DMS114 treated with DMSO at 0.1 percent for 48 hours (cell line): ENCODE results near the gene CTNNA3.

Experiments used
- DNase-seq: peaks from one replicate; lab custom pipeline; 2025; ENCODE audit not compliant: unreplicated experiment; lab: John Stamatoyannopoulos, UW

Gene CTNNA3

DNA sequence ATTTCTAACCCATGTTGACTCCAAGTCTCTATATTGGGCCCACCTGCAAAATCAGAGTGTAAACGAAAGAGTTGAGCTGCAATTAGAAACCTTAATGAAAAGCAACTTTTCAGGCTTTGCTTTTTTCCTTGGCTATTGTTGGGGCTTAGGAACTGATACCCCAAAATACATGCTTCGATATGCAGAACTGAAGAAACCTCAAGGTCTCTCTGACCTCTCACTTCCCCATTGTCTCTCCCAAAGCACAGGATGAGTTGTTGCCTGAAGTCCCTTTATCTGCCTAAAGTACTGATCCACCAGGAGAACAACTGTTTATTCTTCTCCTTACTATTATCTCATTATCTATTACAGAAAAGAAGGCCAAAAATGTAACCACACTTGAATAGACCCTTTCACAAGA, 1436.2 kb downstream of the CTNNA3 start:
- no peak for DNase-seq

DNA sequence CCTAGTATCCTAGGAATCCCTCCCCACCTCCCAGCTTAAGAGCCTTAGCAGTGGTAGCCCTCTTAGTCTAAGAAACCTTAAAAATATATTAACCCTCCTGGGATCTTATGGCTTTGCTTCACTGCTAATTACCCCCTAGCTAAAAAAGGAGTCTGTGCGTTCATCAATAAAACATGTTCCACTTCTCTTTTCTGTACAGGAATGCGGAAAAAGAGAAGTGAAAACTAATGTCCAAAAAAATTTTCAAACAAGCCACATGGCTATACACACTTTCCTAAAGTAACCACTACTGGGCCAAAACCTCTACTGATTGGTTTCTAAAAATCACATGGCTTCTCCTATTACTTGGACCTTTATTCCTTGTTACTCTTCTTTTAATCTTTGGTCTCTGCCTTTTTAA, 1437.3 kb downstream of the CTNNA3 start:
- no peak for DNase-seq

DNA sequence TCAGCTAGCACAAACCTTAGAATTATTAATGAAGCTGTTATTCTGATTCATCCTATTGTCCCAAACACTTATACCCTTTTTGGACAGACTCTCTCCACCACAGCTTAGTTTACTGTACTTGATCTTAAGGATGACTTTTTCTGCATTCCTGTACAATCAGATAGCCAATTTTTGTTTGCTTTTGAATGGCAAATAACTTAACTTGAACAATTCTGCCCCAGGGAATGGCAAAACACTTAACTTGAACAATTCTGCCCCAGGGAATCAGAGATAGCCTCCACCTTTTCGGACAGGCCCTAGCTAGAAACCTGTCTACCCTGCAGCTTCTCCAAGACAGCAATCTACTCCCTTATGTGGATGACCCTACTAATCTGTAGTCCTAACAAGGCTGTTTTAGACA, 1438.2 kb downstream of the CTNNA3 start:
- DNase-seq = no peak

DNA sequence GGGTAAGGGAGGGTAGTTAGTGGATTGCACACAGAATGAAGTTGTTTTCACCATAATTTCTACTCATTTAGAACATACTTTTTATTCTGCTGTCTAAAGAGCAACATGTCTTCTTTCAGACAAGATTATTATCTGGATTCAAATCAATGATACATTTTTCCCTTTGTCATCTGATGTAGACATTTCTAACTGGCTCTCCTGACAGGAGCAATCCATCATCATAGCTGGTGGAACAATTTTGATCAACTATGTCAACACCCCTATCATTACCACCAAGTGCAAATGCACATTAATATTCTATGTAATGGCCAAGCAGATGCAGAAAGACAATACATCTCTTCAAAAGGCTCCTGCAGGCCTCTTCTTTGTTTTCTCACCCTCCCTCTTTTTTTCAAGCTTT, 1443.0 kb downstream of the CTNNA3 start:
- no peak for DNase-seq

DNA sequence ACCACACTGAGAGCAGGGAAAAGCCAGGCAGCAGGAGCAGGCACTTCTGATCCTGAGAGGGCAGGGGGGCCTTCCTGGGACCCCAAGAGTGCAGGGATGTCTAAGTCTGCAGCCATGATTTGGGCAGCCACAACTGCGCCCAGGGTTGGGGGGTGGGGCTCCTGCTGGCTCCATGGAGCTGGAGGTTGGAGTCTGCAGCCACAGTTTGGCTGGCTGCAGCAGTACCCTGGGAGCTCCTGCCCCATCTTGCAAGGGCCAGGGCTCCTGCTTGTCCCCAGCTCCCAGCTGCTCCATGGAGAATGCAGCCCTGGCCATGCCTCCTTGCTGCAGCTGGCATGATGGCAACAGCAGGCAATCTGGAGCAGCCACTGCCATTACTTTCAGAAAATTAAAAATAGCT, 1449.8 kb downstream of the CTNNA3 start:
- DNase-seq = no peak

DNA sequence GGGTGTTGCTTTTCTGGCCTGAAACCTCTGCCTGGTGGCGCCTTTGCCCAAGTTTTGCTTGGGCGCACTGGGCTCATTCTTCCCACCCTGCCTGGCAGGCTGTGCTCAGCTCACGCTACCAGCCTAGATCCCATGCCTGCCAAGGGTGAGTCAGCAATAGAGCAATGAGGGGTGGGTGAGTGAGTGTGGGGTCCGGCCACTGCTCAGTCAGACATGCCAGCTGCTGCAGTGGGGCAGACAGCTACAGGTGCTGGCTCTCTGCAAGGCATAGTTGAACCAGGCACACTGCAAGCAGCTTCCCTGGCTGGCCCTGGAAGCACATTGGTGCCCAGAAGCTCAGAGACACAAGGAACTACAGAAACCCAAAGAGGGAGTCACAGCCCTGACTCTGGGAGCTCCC, 1451.0 kb downstream of the CTNNA3 start:
- no peak for DNase-seq

DNA sequence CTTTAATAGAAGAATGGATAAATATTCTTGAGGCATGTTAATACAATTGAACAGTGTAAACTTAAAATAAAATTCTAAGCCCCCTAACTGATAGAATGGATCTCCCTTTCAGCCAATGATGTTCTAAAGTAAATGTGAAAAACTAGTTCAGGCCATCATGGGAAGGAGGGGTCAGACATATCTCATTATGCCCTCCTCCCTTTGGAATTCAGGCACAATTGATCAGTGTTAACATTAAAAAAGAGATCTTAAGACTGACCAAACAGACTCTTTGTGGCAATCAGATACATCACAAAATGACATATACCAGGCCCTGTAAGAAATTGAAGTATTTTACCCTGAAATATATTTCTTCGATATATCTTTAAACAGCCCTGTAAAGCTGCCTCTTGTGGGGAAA, 1453.1 kb downstream of the CTNNA3 start:
- DNase-seq = no peak

DNA sequence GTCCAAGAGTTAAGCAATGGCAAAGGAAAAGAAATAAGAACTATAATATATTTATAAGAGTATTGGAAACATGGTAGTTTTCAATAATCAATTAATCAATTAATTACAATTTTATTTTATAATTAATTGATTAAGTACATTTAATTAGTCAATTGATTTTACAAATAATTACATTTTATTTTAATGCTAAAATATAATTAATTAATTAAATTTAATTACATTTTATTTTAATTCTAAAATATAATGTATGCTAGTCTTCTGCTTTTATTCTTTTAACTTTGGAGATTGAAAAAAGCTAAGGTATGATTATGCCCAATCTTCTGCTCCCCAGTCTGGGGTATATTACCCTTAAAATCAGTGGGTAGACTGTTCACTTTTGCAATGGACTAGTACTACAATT, 1456.9 kb downstream of the CTNNA3 start:
- no peak for DNase-seq

DNA sequence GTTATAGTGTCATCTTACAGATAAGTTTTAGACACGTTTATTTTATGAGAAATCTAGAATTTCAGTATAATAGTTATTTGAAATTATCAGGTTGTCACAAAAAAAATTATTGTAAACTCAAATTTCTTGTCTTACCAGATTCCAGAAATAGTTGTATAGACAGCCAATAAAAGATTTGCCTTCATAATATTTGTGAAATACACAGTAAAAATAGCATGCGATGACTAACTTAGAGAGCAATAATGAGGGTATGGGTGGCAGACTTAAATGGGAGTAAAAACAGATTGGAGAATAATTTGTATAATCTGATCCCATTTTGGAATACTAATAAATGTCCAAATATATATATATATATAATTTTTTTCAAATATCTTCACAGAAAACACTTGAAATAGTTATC, 1457.7 kb downstream of the CTNNA3 start:
- no peak for DNase-seq

DNA sequence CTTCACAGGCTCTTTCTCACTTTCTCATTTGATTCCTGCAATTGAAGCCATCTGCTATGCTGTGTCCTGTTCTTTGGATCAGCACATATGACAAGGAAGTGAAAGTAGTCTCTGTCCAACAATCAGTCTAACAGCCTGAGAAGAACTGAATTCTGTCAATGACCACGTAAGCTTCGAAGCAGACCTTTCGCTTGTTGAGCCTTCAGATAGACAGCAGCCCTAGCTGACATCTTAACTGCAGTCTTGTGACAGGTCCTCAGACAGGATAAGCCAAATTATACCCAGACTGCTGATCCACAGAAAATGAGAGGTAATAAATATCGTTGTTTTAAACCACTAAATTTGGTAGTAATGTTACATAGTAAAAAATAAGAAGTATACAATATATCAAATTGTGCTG, 1461.1 kb downstream of the CTNNA3 start:
- DNase-seq = no peak

DNA sequence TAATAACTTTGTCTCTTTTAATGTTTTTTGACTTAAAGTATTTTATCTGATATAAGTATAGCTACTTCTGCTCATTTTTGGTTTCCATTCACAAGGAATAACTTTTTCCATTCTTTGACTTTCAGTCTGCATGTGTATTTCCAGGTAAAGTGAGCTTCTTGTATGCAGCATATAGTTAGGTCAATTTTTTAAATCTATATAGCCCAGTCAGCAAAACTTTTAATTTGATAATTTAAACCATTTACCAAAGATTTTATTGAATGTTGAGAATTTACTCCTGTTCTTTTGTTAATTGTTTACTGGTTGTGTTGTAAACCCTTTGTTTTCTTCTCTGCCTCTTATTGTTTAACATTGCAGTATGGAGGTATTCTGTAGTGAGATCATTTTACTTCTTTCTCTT, 1467.1 kb downstream of the CTNNA3 start:
- no peak for DNase-seq

DNA sequence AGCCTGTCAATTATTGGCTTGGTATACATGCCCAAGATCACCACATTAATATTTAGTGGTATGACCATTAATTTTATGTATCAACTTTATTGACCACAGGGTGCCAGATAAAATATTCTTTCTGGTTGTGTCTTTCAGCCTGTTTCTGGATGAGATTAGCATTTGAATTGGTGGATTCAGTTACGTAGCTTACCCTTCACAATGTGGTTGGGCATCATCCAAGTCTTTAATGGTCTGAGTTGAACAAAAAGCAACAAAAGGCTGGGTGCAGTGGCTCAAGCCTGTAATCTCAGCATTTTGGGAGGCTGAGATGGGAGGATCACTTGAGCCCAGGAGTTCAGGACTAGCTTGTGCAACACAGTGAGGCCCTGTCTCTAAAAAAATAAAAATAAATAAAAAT, 1472.3 kb downstream of the CTNNA3 start:
- no peak for DNase-seq

DNA sequence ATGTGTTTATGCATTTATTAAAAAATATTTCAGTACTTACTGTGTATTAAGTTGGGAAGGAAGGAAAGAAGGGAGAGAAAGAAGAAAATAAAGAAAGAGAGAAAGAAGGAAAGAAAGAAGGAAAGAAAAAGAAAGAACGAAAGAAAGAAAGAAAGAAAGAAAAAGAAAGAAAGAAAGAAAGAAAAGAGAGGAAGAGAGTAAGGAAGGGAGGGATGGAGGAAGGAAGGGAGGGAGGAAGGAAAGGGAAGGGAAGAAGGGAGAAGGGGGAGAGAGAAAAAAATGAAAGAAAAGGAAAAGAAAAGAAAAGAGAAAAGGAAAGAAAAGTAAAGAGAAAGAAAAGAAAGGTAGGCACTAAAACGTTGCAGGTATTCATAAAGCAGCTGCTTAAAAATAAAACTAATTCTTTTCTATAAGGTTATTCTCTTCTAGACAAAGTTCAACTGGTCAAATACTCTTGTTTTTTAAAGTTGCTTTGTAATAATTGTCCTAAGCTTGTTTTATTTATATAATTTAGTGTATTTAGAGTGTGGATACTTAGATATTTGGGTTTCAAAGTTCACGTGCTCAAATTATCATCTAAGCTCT, 1473.4 kb downstream of the CTNNA3 start:
- no peak for DNase-seq

DNA sequence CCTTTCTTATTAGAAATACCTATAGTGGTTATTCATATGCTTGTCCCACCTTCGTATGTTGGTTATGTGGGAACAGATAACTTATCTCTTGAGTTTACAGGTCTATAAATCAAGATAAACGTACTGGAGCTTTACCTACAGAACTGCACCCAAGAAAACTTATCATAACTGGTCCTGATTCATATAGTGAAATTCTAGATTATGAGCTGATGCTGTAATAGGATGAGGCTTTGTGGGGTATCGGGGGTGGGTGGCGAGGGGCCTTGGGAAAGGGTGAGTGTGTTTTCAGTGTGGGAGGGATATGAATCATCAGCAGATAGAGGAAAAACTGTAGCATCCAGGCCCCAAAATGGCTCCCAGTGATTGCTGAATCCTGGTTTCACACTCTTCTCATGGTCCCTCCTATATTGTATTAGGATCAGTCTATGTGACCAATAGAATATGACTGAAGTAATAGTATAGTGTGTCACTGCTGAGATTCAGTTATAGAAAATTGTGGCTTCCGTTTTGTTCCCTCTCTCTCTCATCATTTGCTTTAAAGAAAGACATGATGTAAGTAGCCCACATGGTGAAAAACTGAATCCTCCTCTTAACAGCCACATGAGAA, 1476.9 kb downstream of the CTNNA3 start:
- no peak for DNase-seq

DNA sequence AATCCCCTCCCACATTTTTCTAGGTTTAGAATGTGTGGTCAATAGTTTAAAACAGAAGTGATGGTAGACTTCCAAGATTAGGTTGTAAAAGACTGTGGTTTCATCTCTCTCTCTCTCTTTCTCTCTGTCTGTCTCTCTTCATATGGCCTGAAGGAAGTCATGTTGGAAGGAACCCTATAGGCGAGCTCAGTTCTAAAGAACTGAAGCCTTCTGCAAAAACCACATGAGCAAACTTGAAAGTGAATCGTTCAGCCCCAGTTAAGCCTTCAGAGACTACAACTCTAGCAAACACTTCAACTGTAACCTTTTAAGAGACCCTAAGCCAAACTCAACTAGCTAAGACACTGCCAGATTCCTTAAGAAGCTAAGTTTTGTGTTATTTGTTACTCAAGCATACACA, 1477.7 kb downstream of the CTNNA3 start:
- no peak for DNase-seq

DNA sequence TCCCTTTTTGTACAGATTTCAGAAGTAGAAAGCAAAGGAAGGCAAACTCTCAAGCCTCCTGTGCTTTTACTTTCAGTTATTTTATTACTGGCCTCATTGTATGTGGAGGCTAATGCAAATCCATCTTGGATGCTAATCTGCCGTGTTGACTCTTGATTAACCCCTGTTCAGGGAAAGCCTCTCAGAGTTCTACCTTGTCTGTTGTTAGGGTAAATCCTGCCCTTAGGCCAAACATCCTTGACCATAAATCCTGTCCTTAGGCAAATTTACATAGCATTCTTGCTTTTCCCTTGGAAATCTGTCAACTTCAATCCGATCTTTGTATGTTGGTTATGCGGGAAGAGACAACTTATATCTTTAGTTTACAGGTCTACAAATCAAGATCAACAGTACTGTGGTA, 1480.1 kb downstream of the CTNNA3 start:
- no peak for DNase-seq

DNA sequence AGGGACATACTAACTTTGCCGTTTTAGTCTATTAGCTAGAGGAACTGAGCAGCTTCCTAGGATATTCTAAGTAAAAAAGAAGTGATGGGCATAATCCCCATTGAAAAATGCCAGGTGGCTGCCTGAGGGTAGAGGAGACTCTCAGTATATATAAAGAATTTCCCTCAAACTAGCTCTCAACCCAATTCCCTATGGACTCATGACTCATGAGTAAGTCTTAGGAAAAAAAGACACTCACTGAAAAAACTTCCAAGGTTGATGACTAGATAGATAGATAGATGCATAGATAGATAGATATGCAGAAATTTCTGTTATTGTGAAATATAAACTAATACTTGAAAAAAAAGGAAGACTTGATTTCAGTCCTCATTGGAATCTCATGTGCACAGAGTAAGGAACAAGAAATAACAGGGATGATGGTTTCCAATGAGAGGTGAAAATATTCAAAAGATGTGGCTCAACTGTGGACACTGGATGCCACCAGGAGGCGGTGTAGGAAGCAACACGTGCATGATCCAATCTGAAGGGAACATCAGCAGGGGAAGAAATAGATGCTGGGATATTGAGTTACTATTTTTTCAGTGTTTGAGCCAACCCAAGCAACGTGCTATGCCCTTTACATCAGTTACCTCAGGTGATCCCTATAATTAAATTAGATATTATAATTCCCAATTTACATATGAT, 1481.1 kb downstream of the CTNNA3 start:
- DNase-seq = no peak

DNA sequence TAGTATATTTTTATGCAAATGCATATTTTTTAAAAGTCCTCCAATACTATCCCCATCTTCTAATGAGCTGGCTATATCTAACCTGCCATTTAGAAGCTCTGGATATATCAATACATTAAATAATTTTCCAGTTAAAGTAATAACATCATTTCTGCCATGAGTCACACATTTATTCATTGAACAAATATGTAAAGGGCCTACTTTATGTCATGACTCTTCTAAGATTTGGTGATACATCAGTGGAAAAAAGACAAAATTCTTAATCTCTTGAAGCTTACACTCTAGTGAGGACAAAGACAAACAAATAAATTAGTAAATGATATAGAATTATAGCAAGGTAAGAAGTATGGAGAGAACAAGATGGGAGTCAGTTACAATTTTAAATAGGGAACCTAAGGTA, 1487.0 kb downstream of the CTNNA3 start:
- DNase-seq = no peak

DNA sequence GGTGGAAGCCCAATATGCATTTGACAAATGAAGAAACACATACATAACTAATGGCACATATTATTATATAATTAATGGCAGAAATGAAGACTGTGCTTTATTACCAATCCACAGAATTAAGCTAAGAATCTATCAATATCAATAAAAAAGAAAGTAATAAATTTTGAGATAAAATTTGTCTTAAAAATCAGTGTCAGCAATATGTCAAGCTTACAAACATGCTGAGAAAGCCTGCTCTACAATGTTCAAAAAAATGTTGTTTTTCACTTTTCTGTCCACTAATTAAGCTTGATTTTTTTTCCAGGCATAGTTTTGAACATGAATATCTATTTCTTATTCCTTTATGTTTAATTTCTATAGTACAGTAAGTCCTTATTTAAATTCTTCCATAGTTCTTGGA, 1491.2 kb downstream of the CTNNA3 start:
- DNase-seq = no peak

DNA sequence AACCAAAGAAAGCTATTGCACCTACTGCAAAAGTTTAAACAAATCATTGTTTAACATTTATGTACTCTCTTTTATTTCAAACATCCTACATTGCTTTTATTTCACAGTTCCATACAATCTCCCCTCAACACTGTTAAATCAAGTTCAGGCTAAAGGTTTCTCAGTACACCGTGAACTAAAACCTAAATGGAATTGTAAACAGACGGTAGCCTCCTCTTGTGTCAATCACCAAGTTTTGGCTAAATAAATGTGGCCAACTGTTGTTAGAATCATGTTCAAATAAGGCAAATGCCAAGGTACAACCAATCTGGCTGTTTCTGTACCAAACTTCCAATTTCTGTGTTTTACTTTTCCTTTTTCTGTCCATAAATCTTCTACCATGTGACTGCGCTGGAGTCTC, 1493.9 kb downstream of the CTNNA3 start:
- DNase-seq = no peak

DNA sequence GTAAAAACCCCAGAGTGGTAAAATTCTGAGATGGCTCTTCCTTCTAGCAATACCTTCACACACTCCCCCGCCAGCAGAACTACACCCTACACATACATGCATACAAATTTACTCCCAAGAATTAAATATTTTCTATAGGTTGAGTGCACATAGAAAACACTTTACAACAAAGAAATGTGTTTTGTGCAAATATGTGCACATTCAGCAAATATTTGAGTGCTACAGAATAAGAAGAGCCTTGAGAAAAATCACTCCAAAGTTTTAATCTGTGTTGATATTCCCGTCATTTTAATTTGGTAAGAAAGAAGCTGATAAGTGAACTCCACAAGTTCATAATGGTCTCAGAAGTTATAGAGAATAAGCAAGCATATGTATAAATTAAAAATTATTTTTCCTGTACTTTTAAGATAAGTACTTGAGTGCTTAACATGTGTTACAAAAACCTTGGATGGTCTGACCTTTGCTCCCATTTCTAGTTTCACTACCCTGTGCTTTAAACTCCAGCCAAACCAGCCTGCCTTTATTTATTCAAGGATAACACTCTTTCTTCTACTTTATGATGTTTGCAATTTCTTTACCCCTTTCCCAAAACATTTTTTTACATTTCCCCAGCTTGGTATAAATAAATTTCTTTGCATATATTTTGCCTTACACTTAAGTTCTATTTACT, 1503.7 kb downstream of the CTNNA3 start:
- no peak for DNase-seq

DNA sequence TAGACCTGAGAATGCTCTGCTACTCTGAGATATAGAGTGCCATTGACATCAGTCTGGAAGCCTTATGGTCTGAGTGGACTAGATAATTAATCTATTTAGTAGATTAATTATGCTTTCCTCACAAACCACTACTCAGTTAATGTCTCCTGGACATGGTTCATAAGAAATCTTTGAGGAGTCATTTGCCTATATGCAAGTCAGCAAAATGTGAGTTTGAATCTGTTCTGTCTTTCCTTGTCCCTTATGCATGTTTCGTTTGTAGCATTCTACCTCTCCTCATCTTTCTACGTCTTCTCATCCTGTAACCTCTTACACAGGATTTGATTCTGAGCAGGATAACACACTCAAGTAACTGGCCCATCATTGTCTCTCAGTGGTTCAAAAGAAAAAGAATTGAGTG, 1505.6 kb downstream of the CTNNA3 start:
- no peak for DNase-seq
